Mammary epithelial cell (primary cell): Measurements from ENCODE around the gene ANO2.

Source experiments
- EZH2 ChIP-seq: IDR thresholded peaks from 2 replicates; pipeline ENCODE4 v1.6.1; 2012; ENCODE audit warnings: low read length, inconsistent platforms, borderline replicate concordance
- TF ChIP-seq, protein P1 (sequence below), 2 donors: IDR thresholded peaks in 1 of 2; conservative IDR thresholded peaks in 1 of 2; 2 replicates each; pipeline ENCODE4 v1.5.1; 2011 to 2012; ENCODE audit warnings: inconsistent platforms in 2 of 2, low read length in 2 of 2, mild to moderate bottlenecking in 2 of 2, control low read depth in 1 of 2, low read depth in 1 of 2; ENCODE audit not compliant: insufficient read depth in 1 of 2; ENCODE audit errors: extremely low read depth in 1 of 2

DNA sequence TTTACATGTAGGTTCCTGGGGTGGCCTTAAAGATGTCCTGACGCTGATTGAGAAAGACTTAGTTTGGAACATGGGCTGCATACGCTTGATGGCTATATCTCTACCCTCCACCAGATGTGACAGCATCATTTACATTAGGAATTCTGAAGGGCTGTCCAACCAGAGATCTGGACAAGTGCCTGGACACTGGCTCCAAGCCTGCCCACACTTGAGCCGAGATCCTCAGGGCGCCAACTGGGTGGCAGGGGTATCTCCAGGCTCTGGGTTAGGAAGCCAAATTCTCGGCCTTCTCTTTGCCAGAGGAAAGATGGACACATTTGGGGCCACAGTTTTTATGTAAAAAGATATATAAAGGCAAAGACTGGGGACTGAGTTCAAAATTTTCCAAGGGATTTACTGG, 266.9 kb downstream of the ANO2 start:
- TF ChIP-seq, protein P1, sequence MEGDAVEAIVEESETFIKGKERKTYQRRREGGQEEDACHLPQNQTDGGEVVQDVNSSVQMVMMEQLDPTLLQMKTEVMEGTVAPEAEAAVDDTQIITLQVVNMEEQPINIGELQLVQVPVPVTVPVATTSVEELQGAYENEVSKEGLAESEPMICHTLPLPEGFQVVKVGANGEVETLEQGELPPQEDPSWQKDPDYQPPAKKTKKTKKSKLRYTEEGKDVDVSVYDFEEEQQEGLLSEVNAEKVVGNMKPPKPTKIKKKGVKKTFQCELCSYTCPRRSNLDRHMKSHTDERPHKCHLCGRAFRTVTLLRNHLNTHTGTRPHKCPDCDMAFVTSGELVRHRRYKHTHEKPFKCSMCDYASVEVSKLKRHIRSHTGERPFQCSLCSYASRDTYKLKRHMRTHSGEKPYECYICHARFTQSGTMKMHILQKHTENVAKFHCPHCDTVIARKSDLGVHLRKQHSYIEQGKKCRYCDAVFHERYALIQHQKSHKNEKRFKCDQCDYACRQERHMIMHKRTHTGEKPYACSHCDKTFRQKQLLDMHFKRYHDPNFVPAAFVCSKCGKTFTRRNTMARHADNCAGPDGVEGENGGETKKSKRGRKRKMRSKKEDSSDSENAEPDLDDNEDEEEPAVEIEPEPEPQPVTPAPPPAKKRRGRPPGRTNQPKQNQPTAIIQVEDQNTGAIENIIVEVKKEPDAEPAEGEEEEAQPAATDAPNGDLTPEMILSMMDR (conservative IDR thresholded peaks at IDR 0.05 in 1 of 2, IDR thresholded peaks at IDR 0.05 in 1 of 2; ENCODE audit: extremely low read depth in 1 of 2, insufficient read depth in 1 of 2, low read depth in 1 of 2, low read length in 2 of 2) = no peak
- no peak for TF ChIP-seq EZH2
